ENCODE data around the gene CR1L.

GRCh38 chr1:207645635-207646081 is 725 bp downstream of the CR1L start:
- TF ChIP-seq POLR2AphosphoS5 (IDR thresholded peaks at IDR 0.05; ENCODE audit: low read depth, low read length) (no peak), SIN3A (IDR thresholded peaks at IDR 0.05; ENCODE audit: borderline replicate concordance, insufficient read depth, low read length) (no peak), REST (IDR thresholded peaks at IDR 0.05; ENCODE audit: insufficient read depth in 1 of 2, low read depth in 2 of 2, low read length in 2 of 2) (no peak), FOXP2 (optimal IDR thresholded peaks at IDR 0.05; ENCODE audit: borderline replicate concordance, extremely low read depth, extremely low read length, insufficient read depth) (no peak)
